ENCODE results near the gene COL6A3. TPM values are rescaled to one million over a fixed set of nuclear protein-coding genes. Genes with fewer than 3 reads are reported as not detected.
"Not testable (repeated sequence)": the region's sequence is repeated elsewhere in the genome, so short reads cannot be mapped to it uniquely, and the experiment has no call there.

The COL6A3 gene
- polyA plus RNA-seq, 1 donor (not counting 4 experiments of a cell fraction or from before 2014, with no cell fraction given) = not detected

DNA sequence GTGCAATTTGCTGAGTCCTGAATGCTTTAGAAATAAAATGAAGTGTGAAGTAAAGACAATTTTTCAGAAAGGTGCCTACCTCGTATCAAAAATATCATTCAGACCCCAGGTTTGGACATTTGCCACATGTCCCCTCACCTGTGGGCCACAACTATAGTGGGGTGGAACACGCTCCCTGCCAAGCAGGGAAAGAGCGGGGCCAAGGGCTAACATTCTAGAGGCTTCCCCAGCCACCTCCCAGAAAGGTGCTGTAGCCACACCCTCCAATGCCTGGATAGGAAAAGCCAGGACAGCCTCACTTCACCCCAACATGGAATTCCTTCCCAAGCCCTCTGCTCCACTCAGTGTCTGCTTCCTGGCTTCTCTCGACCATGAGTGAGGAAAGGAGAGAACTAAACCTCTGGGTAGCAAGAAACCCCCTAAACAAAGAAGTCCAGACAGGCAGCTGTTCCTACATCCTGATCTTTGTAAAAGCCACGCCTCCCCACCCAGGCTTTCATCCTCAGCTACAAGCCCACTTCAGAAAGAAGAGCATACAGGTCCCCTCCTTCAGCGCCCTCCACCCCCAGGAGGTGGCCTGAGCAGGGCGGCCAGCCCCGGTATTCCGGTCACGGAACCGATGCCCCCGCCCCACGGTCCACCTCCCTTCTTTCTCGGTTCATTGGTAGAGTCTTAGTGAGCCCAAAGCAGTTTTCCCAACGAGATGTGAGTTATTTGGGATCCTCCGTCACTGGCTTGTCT, 2.1 kb downstream of the COL6A3 start:
- H3K4me2 ChIP-seq (ENCODE audit: control insufficient read depth, extremely low read depth, insufficient read depth, low read depth, low read length) = no peak overlapping the region
- H3K27me3 ChIP-seq (ENCODE audit: control insufficient read depth, extremely low read depth, insufficient read depth, low read length) = peaks cover 20% of the 10 kb centered on the region
- no peaks in the 10 kb centered on the region for H3K9me1 ChIP-seq (ENCODE audit: control insufficient read depth, extremely low read depth, insufficient read depth, low read length)
- no peak for TF ChIP-seq EZH2 (IDR thresholded peaks at IDR 0.05; ENCODE audit: low read length)
- TF ChIP-seq CTCF (optimal IDR thresholded peaks at IDR 0.05 in 1 of 3, IDR thresholded peaks at IDR 0.05 in 1 of 3, conservative IDR thresholded peaks at IDR 0.05 in 1 of 3; ENCODE audit: extremely low read depth in 1 of 3, insufficient read depth in 2 of 3, low read length in 3 of 3) = no peak
- H3K4me3 ChIP-seq (ENCODE audit: control insufficient read depth in 2 of 3, extremely low read depth in 1 of 3, insufficient read depth in 2 of 3, low read depth in 1 of 3, low read length in 3 of 3) = no peak overlapping the region
- H3K9me3 ChIP-seq (ENCODE audit: control insufficient read depth, low read depth, low read length) = no peaks in the 10 kb centered on the region
- dilution Hi-C loops (cut with MboI; ENCODE audit: extremely low pct_ligation_motif_present, low sequenced_read_pairs) = no loop called here
- no peak overlapping the region for H3K27ac ChIP-seq (ENCODE audit: control insufficient read depth, insufficient read depth, low read length)
- H3K9ac ChIP-seq (ENCODE audit: control insufficient read depth, extremely low read depth, insufficient read depth, low read length) = no peak overlapping the region
- H3K36me3 ChIP-seq (ENCODE audit: control insufficient read depth in 2 of 2, extremely low read depth in 1 of 2, insufficient read depth in 2 of 2, low read length in 2 of 2) = no peaks in the 10 kb centered on the region
- no peak for FAIRE-seq
- no peaks in the 10 kb centered on the region for H4K20me1 ChIP-seq (ENCODE audit: control insufficient read depth, extremely low read depth, insufficient read depth, low read length)
- peaks cover 4% of the 10 kb centered on the region for H3K4me1 ChIP-seq (ENCODE audit: control insufficient read depth, extremely low read depth, insufficient read depth, low read length)
- no peaks in the 10 kb centered on the region for H3K79me2 ChIP-seq (ENCODE audit: control insufficient read depth, insufficient read depth, low read length)
- DNase-seq (ENCODE audit: low read depth, low spot score) = no peak
- H2AFZ ChIP-seq (ENCODE audit: control insufficient read depth, low read length) = no peak overlapping the region

DNA sequence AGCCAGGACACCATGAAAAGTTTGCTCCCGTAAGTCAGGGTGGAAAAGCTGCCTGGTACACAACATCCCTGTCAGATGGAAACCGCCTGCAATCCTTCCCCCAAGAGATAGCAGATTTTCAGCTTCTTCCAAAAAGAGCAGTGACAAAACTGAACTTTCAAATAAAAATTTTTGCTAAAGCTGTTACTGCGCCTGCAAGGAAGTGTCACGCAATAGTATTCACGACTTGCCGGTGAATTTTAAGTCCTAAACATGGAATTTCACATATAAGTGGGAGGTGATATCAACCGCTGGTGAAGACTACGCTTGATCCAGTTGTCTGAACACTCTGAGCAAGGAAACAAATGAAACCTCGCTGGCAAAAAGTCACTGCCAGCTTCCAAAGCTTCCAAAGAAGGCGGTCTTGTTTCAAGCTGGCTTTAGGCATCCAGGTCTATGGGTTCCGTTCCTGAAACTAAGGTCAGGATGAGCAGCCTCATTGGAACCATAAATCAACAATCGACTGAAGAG, 2.8 kb downstream of the COL6A3 start:
- H2AFZ ChIP-seq (ENCODE audit: control insufficient read depth, low read length) = no peak overlapping the region
- no peaks in the 10 kb centered on the region for H4K20me1 ChIP-seq (ENCODE audit: control insufficient read depth, extremely low read depth, insufficient read depth, low read length)
- no peak overlapping the region for H3K9ac ChIP-seq (ENCODE audit: control insufficient read depth, extremely low read depth, insufficient read depth, low read length)
- no peaks in the 10 kb centered on the region for H3K9me3 ChIP-seq (ENCODE audit: control insufficient read depth, low read depth, low read length)
- dilution Hi-C loops (cut with MboI; ENCODE audit: extremely low pct_ligation_motif_present, low sequenced_read_pairs) = no loop called here
- no peak overlapping the region for H3K27ac ChIP-seq (ENCODE audit: control insufficient read depth, insufficient read depth, low read length)
- no peaks in the 10 kb centered on the region for H3K36me3 ChIP-seq (ENCODE audit: control insufficient read depth in 2 of 2, extremely low read depth in 1 of 2, insufficient read depth in 2 of 2, low read length in 2 of 2)
- H3K27me3 ChIP-seq (ENCODE audit: control insufficient read depth, extremely low read depth, insufficient read depth, low read length) = peaks cover 20% of the 10 kb centered on the region
- peaks cover 4% of the 10 kb centered on the region for H3K4me1 ChIP-seq (ENCODE audit: control insufficient read depth, extremely low read depth, insufficient read depth, low read length)
- DNase-seq (ENCODE audit: low read depth, low spot score) (no peak), FAIRE-seq (no peak)
- no peak for TF ChIP-seq CTCF (optimal IDR thresholded peaks at IDR 0.05 in 1 of 3, IDR thresholded peaks at IDR 0.05 in 1 of 3, conservative IDR thresholded peaks at IDR 0.05 in 1 of 3; ENCODE audit: extremely low read depth in 1 of 3, insufficient read depth in 2 of 3, low read length in 3 of 3)
- no peak for TF ChIP-seq EZH2 (IDR thresholded peaks at IDR 0.05; ENCODE audit: low read length)
- H3K79me2 ChIP-seq (ENCODE audit: control insufficient read depth, insufficient read depth, low read length) = no peaks in the 10 kb centered on the region
- no peaks in the 10 kb centered on the region for H3K9me1 ChIP-seq (ENCODE audit: control insufficient read depth, extremely low read depth, insufficient read depth, low read length)
- no peak overlapping the region for H3K4me2 ChIP-seq (ENCODE audit: control insufficient read depth, extremely low read depth, insufficient read depth, low read depth, low read length)
- no peak overlapping the region for H3K4me3 ChIP-seq (ENCODE audit: control insufficient read depth in 2 of 3, extremely low read depth in 1 of 3, insufficient read depth in 2 of 3, low read depth in 1 of 3, low read length in 3 of 3)

GRCh38 chr2:237409263-237409662, 4.7 kb downstream of the COL6A3 start:
- H3K27me3 ChIP-seq (ENCODE audit: control insufficient read depth, extremely low read depth, insufficient read depth, low read length) = peaks cover 28% of the 10 kb centered on the region
- H3K36me3 ChIP-seq (ENCODE audit: control insufficient read depth in 2 of 2, extremely low read depth in 1 of 2, insufficient read depth in 2 of 2, low read length in 2 of 2); H3K9me3 ChIP-seq (ENCODE audit: control insufficient read depth, low read depth, low read length); H3K4me2 ChIP-seq (ENCODE audit: control insufficient read depth, extremely low read depth, insufficient read depth, low read depth, low read length); H3K4me3 ChIP-seq (ENCODE audit: control insufficient read depth in 2 of 3, extremely low read depth in 1 of 3, insufficient read depth in 2 of 3, low read depth in 1 of 3, low read length in 3 of 3); H3K4me1 ChIP-seq (ENCODE audit: control insufficient read depth, extremely low read depth, insufficient read depth, low read length); H3K79me2 ChIP-seq (ENCODE audit: control insufficient read depth, insufficient read depth, low read length); DNase-seq (ENCODE audit: low read depth, low spot score); dilution Hi-C loops (cut with MboI; ENCODE audit: extremely low pct_ligation_motif_present, low sequenced_read_pairs); H4K20me1 ChIP-seq (ENCODE audit: control insufficient read depth, extremely low read depth, insufficient read depth, low read length); H3K9me1 ChIP-seq (ENCODE audit: control insufficient read depth, extremely low read depth, insufficient read depth, low read length); H3K27ac ChIP-seq (ENCODE audit: control insufficient read depth, insufficient read depth, low read length); H3K9ac ChIP-seq (ENCODE audit: control insufficient read depth, extremely low read depth, insufficient read depth, low read length); H2AFZ ChIP-seq (ENCODE audit: control insufficient read depth, low read length); FAIRE-seq: not testable (repeated sequence)
